ENCODE results near the gene ORM2.

DNA sequence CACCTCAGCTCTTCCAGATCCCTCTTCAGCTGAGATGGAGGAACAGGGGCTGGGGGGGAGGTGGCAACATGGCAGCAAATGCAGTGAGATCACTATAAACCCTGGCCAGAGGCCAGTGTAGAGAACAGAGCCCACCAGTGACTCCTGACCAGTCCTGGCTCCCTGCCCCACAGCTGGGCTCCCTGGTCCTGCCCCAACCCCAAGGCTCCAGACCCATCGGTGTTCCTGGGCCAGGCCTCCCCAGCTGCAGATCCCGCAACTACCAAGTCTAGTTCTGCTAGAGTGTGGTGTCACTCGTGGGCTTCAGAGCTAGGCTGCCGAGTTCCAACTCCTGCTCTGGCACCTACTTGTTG lies 41.3 kb downstream of the ORM2 start:
- TF ChIP-seq, protein P1, sequence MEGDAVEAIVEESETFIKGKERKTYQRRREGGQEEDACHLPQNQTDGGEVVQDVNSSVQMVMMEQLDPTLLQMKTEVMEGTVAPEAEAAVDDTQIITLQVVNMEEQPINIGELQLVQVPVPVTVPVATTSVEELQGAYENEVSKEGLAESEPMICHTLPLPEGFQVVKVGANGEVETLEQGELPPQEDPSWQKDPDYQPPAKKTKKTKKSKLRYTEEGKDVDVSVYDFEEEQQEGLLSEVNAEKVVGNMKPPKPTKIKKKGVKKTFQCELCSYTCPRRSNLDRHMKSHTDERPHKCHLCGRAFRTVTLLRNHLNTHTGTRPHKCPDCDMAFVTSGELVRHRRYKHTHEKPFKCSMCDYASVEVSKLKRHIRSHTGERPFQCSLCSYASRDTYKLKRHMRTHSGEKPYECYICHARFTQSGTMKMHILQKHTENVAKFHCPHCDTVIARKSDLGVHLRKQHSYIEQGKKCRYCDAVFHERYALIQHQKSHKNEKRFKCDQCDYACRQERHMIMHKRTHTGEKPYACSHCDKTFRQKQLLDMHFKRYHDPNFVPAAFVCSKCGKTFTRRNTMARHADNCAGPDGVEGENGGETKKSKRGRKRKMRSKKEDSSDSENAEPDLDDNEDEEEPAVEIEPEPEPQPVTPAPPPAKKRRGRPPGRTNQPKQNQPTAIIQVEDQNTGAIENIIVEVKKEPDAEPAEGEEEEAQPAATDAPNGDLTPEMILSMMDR (conservative IDR thresholded peaks at IDR 0.05 in 1 of 2, IDR thresholded peaks at IDR 0.05 in 1 of 2; ENCODE audit: extremely low read depth in 1 of 2, insufficient read depth in 1 of 2, low read depth in 1 of 2, low read length in 2 of 2): no peak
- no peak for TF ChIP-seq EZH2 (IDR thresholded peaks at IDR 0.05; ENCODE audit: borderline replicate concordance, low read length)

Data from mammary epithelial cell (primary cell).